NK-92 (cell line): ENCODE measurements around the gene RPS6KC1.
"Not testable (repeated sequence)": the region's sequence is repeated elsewhere in the genome, so short reads cannot be mapped to it uniquely, and the experiment has no call there.

Experiments used
- DNase-seq: peaks from one replicate; lab custom pipeline; 2025; ENCODE audit not compliant: unreplicated experiment; lab: John Stamatoyannopoulos, UW

The RPS6KC1 gene

DNA sequence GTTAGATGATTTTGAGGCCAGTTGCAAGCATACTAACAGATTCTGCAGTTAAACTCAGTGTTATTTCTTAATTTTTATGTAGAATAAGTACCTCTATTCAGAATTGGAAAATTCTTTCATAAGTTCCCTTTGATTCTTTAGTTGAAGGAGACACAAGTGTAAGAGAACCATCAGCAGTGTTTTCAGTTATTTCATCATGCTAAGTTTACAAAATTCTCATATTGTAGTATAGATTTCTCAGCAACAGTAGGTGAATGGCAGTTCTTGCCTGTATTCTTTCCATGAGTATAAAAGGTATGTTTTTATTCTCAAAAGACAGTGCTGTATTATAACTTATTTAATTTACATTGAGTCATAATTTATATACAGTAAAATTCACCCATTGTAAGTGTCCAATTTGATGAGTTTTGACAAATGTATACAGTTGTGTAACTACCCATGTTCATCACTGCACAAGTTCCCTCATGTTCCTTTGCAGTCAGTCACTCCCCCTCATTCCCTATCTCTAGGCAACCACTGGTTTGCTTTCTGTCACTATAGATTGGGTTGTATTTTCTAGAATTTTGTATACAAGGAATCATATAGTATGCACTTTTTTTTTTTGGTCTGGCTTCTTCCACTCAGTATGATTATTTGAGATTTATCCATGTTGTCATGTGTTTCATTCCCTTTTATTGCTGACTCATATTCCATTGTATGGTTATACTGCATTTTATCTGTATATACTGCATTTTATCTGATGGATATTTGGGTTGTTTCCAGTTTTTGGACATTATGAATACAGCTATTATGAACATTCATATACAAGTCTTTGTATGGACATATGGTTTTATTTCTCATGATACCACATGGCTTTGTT, 3.9 kb downstream of the RPS6KC1 start:
- DNase-seq, result no peak

DNA sequence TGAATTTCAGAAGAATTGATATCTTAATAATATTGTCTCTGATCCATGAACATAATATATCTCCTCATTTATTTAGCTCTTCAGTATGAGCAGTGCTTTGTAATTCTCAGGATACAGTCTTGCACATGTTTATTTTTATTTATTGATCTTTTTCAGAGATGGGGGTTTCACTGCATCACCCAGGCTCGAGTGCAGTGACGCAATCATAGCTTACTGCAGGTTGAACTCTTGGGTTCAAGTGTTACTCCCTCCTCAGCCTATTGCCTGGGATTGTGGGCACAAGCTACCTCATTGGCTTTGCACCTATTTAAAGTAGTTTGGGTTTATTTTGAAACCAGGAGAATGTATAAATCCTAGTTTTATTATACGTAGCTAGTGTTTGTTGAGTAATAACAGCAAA, 4.7 kb downstream of the RPS6KC1 start:
- no peak for DNase-seq

DNA sequence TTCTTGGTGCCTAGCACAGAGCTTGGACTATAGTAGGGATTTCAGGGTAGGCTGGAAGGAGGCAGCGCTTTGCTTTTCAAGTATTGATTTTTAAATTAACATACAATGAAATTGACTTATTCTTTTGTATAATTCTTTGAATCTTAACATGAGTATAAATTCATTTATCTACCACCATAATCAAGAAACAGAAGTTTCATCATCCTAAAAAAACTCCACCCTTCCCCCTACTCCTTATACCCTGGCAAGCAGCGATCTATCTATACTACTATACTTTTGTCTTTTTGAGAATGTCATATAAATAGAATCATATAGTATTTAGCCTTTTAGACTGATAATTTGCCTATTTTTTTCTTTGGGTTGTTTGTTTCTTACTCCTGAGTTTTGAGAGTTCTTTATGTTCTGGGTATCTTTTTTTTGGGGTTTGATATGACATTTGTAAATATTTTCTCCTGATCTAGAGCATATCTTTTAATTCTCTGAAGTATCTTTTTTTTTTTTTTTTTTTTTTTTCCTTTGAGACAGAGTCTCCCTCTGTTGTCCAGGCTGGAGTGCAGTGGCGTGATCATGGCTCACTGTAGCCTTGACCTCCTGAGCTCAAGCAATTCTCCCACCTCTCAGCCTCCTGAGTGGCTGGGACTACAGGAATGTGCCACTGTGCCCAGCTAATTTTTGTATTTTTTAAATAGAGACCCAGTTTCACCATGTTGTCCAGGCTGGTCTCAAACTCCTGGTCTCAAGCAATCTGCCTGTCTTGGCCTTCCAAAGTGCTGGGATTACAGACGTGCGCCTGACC, 6.4 kb downstream of the RPS6KC1 start:
- DNase-seq, result no peak

DNA sequence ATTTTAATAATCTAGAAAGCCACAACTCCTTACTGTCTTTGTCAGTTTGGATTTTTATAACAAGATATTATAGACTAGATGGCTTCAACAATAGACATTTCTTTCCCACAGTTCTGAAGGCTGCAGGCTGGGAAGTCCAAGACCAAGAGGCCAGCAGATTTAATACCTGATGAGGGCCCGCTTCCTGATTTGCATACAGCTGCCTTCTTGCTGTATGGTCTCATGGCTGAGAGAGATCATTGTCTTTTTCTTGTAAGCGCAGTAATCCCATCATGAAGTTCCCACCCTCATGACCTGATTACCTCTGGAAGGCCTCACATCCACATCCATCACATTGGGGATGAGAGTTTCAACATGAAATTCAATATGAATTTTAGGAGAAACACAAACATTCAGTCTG, 9.8 kb downstream of the RPS6KC1 start:
- no peak for DNase-seq

DNA sequence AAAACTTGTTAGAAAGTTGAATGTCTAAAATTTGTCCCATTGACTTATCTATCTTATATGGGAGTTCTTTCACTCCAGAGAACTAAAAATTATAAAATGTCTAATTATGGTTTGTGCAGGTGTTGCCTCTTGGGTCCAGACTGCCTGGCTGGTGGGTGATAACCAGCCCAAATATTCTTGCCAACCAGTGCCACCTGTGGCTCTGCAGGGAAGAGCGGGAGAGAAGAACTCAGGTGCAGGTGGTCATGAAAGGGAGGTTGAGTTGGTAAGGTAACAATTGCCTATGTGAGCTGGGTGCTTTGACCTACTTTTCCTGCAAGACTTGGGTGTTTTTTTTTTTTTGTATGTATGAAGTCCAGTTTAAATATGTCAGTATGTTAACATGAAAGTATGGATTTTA, 10.2 kb downstream of the RPS6KC1 start:
- DNase-seq, result no peak

DNA sequence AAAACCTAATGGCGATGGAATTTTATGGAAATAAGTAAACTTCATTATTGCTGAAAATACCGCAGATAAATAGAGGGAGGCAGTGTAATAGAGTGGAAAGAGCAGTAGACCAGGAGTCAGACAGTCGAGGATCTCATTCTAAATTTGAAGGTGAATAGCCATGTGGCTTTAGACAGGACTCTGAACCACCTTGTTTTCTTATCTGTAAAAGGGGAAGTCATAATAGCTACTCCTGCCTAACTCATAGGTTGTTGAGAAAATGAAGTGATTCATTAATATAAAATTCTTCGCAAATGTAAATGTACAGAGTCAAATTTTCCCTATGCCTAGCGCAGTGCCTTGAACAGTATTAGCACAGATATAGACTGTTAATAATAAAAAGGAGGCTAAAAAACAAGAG, 14.8 kb downstream of the RPS6KC1 start:
- no peak for DNase-seq

DNA sequence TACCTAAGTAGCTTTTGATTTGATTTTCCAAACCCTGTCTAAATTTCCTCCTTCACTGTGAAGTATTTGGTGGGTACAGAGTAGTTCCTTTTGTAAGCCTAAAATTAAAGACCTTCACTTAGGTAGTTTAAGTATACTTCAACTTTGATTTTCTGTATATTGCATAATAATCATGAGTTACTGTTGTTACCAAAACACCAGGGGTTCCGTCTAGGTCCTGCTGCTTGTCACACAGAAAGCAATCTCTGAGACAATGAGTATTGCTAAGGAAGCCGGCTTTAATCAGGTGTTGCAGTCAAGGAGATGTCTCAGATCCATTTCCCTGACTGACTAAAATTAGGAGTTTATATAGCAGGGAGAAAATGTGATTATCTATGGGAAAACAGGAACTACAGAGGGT, 15.3 kb downstream of the RPS6KC1 start:
- DNase-seq, result no peak

DNA sequence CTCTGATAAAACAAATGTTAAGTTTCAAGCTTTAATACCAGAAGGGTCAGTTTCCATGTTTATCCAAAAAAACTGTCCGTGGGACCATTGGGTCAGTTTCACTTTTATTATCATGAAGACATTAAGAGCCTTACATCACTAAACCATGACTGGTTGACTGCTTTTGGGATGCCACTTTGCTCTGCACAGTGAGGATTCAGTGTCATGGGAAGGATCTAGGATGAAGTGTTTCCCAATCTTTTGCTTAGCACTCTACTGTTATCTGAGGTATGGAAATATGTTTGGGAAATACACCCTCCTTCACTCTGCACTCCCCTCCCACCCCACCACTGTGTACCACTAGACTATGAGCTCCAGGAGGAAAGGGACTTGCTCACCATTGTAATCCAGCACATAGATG, 16.3 kb downstream of the RPS6KC1 start:
- DNase-seq, result no peak

DNA sequence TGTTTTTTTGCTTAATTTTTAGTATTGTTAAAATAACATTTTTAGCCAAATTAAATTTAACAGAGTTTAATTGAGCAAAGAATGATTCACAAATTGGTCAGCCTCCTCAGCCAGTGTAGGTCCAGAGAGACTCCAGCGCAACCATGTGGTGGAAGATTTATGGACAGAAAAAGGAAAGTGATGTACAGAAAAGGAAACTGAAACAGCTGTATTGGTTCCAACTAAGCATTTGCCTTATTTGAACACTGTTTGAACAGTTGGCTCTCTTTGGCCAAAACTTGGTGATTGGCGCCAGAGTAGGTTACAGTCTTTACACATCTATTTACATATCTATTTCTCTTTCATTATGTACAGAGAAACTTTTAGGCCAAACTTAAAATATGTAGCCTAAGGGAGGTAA, 19.4 kb downstream of the RPS6KC1 start:
- no peak for DNase-seq

DNA sequence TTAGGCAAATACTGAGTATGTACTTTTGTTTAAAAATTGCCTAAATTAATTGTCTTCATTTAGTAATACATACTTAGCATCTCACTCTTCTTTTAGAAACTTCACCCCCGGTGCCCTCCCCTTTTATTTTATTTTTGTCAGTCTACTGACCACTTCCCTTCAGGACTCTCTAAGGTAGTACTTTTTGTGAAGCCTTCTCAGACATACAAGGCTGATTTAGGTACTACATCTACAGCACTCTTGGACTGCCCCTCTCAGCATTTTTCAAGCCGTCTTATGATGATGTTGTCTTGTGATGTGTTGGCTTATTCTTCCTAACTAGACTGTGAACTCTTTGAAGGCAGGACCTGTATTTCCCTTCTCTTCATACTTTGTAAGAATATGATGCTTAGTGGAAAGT, 24.7 kb downstream of the RPS6KC1 start:
- no peak for DNase-seq

DNA sequence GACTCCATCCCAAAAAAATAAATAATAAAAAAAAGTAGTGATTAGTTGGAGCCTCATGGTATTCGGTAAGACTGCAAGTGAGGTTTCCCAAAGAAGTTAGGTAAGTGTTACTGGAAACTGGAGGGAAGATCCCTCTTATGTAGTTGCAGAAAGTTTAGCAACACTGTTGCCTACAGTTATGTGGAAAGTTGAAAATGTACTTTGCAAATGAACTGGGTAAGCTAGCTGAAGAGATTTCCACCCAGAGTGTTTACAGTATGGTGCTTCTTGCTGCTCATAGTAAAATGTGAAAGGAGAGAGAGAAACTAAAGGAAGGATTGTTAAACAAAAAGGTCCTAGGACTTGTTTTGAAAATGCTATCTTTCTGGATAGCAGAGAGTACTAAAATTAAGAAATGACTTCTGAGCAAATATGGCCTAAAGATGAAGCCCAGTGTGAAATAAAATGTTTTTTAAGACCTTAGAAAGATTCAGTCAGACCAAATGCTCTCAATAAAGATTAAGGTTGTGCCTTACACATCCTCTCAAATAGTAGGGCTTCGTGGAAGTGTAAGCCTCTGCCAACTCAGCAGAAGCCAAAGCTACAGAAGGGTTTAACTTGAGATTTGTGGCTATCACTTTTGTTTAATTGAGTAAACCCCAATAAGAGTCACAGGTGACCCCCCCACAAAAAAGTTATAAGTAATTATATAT, 31.5 kb downstream of the RPS6KC1 start:
- DNase-seq, result no peak

DNA sequence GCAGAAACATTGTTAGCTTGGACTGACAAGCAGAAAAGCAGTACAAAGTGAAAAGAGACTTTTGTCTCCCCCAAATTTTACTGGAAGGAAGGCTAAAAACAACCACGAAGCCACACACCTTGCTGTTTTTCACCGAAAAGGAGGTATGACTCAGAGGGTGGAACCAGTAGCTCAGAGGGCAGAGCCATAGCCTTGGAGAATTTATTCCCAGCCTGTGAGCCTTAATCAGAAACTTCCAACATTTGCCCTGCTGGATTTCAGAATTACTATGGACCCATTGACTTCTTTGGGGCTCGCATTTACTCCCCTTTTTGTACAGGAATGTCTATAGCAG, 32.0 kb downstream of the RPS6KC1 start:
- DNase-seq, result no peak

DNA sequence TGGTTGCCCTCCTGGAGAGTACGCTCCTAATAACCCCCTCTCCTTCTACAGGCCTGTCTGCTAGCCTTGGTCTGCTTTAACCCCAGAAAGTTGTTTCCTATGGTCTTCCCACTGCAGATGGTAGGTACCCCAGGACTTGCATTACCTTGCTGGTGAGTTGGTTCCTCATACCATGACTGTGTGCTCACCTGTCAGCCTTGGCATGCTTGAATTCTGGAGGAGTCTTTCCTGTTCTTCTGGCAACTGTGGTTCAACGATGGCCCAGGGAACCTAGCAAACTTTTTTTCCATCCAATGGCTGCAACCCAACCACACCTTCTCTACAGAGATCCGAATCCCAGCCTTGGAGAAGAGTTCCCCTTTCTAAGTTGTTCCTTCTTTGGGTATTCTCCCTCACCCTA, 36.9 kb downstream of the RPS6KC1 start:
- no peak for DNase-seq

DNA sequence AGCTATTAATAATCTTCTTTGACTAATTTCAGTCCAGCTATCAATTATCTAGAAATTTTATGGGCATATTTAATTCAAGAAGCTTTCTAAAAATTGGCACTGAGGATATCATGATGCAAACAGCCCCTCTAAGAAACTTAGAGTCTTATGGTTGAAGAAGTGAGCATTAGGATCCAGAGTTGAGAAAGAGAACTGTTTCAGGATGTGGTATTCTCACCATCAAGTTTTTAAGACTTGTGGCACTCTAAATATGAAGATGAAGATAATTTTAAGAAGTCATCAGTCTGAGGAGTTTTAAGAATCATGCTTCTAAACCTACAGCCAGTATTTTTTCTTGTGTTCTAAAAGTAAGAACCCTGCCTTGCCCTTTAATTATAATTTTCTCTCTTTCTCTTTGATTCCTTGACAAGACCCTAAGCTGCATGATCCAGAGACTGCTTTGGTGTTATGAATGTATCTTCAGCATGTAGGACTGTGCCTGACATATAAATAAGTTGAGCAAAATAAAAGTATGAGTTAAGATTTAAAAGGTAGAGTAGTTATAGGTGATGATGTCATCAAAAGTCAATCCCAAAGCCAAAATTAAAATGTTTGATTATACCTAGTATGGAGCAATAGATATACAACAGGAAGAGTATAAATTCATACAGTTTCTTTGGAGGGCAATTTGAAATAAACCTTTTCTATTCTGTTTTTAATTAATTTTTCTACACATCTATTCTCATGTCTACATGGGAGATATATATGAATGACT, 39.1 kb downstream of the RPS6KC1 start:
- DNase-seq, result no peak

DNA sequence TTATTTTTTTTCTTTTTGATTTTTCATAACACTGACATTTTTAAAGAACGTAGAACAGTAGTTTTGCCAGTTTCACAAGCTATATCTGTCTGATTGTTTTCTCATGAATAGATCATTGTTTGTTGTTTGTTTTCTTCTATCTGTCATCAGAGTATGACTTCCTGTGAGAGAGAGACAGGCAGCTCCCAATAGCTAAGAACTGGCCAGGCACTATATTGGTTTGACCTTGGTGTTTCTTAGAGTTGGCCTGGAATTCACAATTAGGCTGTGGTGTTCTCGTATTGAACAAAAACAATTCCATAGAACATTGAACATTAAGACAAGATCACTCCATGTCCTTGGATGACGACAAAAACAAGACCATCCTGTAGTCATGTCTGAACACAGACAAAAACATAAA, 43.4 kb downstream of the RPS6KC1 start:
- no peak for DNase-seq

DNA sequence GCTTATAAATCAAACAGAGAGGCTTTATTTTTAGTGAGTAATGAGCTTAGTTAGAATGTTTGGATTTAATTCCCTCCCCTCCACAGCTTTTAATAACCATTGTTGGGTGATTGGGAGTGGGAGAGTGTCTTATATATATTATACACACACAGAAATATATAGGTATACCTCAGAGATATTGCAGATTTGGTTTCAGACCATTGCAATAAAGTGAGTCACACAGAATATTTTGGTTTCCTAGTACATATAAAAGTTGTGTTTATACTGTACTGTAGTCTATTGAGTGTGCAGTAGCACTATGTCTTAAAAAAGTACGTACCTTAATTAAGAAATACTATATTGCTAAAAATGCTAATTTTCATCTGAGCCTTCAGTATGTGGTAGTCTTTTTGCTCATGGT, 44.4 kb downstream of the RPS6KC1 start:
- no peak for DNase-seq

DNA sequence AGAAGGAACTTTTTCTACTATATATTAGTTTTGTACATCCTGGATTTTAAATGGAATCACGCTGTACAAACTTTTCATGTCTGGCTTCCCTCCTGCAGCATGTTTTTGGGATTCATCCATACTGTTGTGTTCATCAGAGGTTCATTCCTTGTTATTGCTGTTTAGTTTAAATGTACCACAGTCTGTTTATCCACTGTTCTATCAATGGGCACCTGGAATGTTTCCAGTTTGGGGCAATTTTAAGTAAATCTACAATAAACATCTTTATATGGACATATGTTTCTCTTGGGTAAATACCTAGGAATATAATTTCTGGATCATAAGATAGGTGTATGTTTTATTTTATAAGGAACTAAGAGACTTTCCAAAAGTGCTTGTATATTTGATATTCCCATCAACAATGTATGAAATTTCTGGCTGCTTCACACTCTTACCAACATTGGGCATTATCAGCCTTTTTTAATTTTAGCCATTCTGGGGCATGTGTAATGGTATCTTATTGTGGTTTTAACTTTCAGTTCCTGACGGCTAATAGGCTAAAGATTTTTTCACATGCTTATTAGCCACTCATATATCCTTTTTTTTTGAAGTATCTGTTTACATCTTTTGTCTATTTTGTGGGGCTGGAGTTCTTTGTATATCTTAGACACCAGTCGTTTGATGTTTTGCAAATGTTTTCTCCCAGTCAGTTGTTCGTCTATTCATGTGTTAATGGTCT, 48.8 kb downstream of the RPS6KC1 start:
- DNase-seq, result no peak

DNA sequence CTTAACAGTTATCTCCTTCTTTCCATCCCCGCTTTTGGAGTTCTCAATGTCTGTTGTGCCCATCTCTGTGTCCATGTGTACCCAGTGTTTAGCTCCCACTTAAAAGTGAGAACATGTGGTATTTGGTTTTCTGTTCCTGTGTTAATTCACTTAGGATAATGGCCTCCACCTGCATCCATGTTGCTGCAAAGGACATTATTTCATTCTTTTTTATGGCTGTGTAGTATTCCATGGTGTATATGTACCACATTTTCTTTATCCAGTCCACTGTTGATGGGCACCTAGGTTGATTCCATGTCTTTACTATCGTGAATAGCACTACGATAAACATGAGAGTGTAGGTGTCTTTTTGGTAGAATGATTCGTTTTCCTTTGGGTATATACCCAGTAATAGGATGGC, 49.5 kb downstream of the RPS6KC1 start:
- DNase-seq, result not testable (repeated sequence)

DNA sequence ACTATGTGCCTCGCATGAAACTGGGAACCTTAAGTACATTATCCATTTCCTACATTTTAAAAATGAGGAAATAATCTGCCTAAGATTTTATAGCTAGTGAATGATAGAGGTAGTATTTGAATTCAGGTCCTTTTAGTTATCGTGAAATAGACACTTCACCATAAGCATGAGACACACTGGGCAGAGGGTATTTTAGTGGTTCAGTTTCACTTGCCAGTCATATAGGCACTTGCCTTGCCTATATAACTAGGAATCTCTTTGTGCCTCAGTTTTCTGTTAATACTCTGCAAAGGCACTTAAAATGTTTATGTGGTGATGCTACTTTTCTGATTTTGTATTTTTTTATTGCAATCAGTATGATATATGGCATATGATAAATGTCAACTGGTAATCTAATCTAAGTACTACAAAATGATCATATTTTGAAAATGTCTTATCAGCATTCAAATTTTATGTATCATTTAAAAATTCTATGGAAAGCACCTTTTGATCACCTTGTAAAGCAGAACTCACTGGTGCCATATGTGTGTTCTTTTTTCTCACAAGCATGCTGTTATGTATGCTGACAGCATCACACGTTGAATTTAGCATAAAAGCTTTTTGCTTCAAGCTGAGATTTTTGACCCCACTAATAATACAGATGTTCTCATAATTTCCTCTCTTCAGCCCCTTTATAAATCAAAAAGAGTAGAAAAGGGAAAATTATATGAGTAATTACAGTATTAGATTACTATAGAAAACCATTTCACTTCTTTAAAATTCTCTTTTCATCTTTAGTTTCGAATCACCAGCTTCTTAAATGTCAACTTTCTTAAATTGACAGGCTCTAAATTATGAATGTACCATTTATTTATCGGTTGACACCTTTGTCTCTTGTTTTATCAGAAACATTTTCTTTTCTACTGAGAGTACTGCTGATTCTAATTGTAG, 52.6 kb downstream of the RPS6KC1 start:
- no peak for DNase-seq

DNA sequence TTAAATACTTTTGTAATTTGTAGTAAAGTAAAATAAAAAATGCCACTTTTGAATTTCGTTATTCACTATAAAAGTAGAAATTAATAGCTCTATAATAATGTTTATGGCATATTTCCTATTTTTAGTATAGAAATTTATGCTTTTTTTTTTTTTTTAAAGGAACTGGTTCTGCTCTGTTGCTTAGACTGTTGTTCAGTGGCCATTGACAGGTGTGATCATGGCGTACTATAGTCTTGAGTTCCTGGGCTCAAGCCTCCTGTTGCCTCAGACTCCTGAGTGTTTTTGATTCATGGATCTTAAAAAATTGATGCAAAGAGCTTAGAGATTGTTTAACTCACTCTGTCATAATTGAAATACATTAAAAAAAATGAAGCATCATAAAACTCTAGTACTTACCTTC, 53.6 kb downstream of the RPS6KC1 start:
- DNase-seq, result no peak
